ENCODE results near the gene INPP5D.

Gene INPP5D

GRCh38 chr2:233032551-233033320 lies 27.4 kb upstream of the INPP5D start, which contains the start of gene NEU2:
Gene NEU2 (plus strand): TSS chr2:233032672. CDS start chr2:233032672, 0 bp downstream.
- DNase-seq, result no peak

- no peak for DNase-seq
Measured at GRCh38 chr2:233033672-233034071, 26.5 kb upstream of the INPP5D start.

GRCh38 chr2:233034091-233034882 lies 25.9 kb upstream of the INPP5D start:
- DNase-seq, result no peak

GRCh38 chr2:233035426-233036161 lies 24.5 kb upstream of the INPP5D start:
- DNase-seq, result no peak

- no peak for DNase-seq
Measured at GRCh38 chr2:233036162-233036838, 23.8 kb upstream of the INPP5D start.

GRCh38 chr2:233037078-233037477 lies 23.1 kb upstream of the INPP5D start:
- DNase-seq, result no peak

- no peak for DNase-seq
Measured at GRCh38 chr2:233039212-233039845, 20.8 kb upstream of the INPP5D start.

GRCh38 chr2:233039846-233040530 lies 20.2 kb upstream of the INPP5D start:
- no peak for DNase-seq

- DNase-seq, result no peak
Measured at GRCh38 chr2:233040571-233040970, 19.6 kb upstream of the INPP5D start.

- no peak for DNase-seq
Measured at GRCh38 chr2:233041722-233042323, 18.3 kb upstream of the INPP5D start.

GRCh38 chr2:233042549-233042948 lies 17.6 kb upstream of the INPP5D start:
- DNase-seq, result no peak

- peak in 17 of 58 donors; percentile 13 to 75 (median 36) for DNase-seq
Measured at GRCh38 chr2:233044974-233045605, 15.1 kb upstream of the INPP5D start.

- DNase-seq, result no peak
Measured at GRCh38 chr2:233047206-233047605, 12.9 kb upstream of the INPP5D start.

GRCh38 chr2:233047667-233048066 lies 12.5 kb upstream of the INPP5D start:
- peak in 29 of 58 donors; percentile 25 to 82 (median 48) for DNase-seq

GRCh38 chr2:233048569-233049193 lies 11.5 kb upstream of the INPP5D start:
- DNase-seq, result no peak

- no peak for DNase-seq
Measured at GRCh38 chr2:233049194-233049761, 10.9 kb upstream of the INPP5D start.

GRCh38 chr2:233051241-233052149 lies 8.6 kb upstream of the INPP5D start:
- DNase-seq, result no peak

Data from anterior cingulate cortex (tissue), 58 donors.